GM10266 (cell line): Measurements from ENCODE around the gene GTF2H4.
"Not testable (repeated sequence)": the region's sequence is repeated elsewhere in the genome, so short reads cannot be mapped to it uniquely, and the experiment has no call there.

Experiments
- DNase-seq: peaks from one replicate; pipeline ENCODE4 v3.0.0; 2012; ENCODE audit errors: extremely low spot score
- CTCF ChIP-seq: IDR thresholded peaks from 2 replicates; pipeline ENCODE4 v1.5.1; 2012; ENCODE audit warnings: mild to moderate bottlenecking, low read depth; ENCODE audit not compliant: control insufficient read depth, insufficient read depth; ENCODE audit errors: missing control alignments

Gene GTF2H4

GRCh38 chr6:30926644-30927043 is 18.6 kb downstream of the GTF2H4 start:
- no peak for TF ChIP-seq CTCF

GRCh38 chr6:30927080-30927479 is 19.1 kb downstream of the GTF2H4 start:
- not testable (repeated sequence) for DNase-seq

More at GRCh38 chr6:30926644-30927043, 18.6 kb downstream of the GTF2H4 start:
- DNase-seq, result no peak

- no peak for TF ChIP-seq CTCF
- DNase-seq, result no peak
These were observed 20.7 kb downstream of the GTF2H4 start for GRCh38 chr6:30928677-30929076.

GRCh38 chr6:30930506-30930905 is 22.5 kb downstream of the GTF2H4 start:
- no peak for DNase-seq
- no peak for TF ChIP-seq CTCF

GRCh38 chr6:30931272-30931671 is 23.3 kb downstream of the GTF2H4 start:
- DNase-seq, result no peak
- TF ChIP-seq CTCF, result no peak

- TF ChIP-seq CTCF, result no peak
- DNase-seq, result no peak
These were observed 24.1 kb downstream of the GTF2H4 start, which contains the start of gene SFTA2 for GRCh38 chr6:30931969-30932645. Gene SFTA2 (minus strand): TSS chr6:30932170. CDS start chr6:30932096, 74 bp downstream.

- no peak for TF ChIP-seq CTCF
- no peak for DNase-seq
These were observed 24.8 kb downstream of the GTF2H4 start for GRCh38 chr6:30932665-30933365.

- no peak for TF ChIP-seq CTCF
- no peak for DNase-seq
These were observed 27.0 kb downstream of the GTF2H4 start for GRCh38 chr6:30935018-30935417.
